Gastroesophageal sphincter (tissue), 3 donors: ENCODE measurements around the gene PAX3.

Experiments used
- CTCF ChIP-seq, 4 experiments: fragments of 200-600 bp in 2 of 4; fragments of 450-650 bp in 2 of 4; sonication (generic) in 1 of 4; IDR thresholded peaks; one replicate each; pipeline ENCODE4 v1.5.1; 2017 to 2019; ENCODE audit warnings: antibody characterized with exemption in 4 of 4, mild to moderate bottlenecking in 2 of 4, moderate library complexity in 2 of 4
- EP300 ChIP-seq: sonication (generic); formaldehyde crosslinking; IDR thresholded peaks from one replicate; pipeline ENCODE4 v1.6.1; 2017; ENCODE audit warnings: antibody characterized with exemption, mild to moderate bottlenecking
- POLR2A ChIP-seq, 2 donors: fragments of 450-650 bp; IDR thresholded peaks; one replicate each; pipeline ENCODE4 v1.6.1; 2017; ENCODE audit warnings: antibody characterized with exemption in 2 of 2, mild to moderate bottlenecking in 2 of 2, moderate library complexity in 1 of 2
- POLR2AphosphoS5 ChIP-seq: sonication (generic); formaldehyde crosslinking; IDR thresholded peaks from one replicate; pipeline ENCODE4 v1.6.1; 2017; ENCODE audit warnings: antibody characterized with exemption

GRCh38 chr2:222256250-222256649 is 42.5 kb downstream of the PAX3 start:
- TF ChIP-seq CTCF (IDR thresholded peaks at IDR 0.05) (no peak), EP300 (no peak), POLR2A (IDR thresholded peaks at IDR 0.05) (no peak), POLR2AphosphoS5 (no peak)
